ENCODE data around the gene THADA. TPM values are rescaled to one million over a fixed set of nuclear protein-coding genes. Genes with fewer than 3 reads are reported as not detected.

The THADA gene
- total RNA-seq, 4 donors from 2014 or later, result 32.5 to 41.6 (median 39.0) TPM

- peak; percentile 29 for ATAC-seq (ENCODE audit: low FRiP score)
- no peak for TF ChIP-seq CTCF (IDR thresholded peaks at IDR 0.05)
Measured at GRCh38 chr2:43323857-43324256, 272.0 kb downstream of the THADA start.

GRCh38 chr2:43321446-43321845, 274.4 kb downstream of the THADA start:
- TF ChIP-seq CTCF (IDR thresholded peaks at IDR 0.05), result no peak
- no peak for ATAC-seq (ENCODE audit: low FRiP score)
- DNase-seq (ENCODE audit: low spot score), result no peak

More at GRCh38 chr2:43323857-43324256, 272.0 kb downstream of the THADA start:
- no peak for DNase-seq (ENCODE audit: low spot score)

GRCh38 chr2:43319541-43319940, 276.3 kb downstream of the THADA start:
- TF ChIP-seq CTCF (IDR thresholded peaks at IDR 0.05), result no peak
- no peak for ATAC-seq (ENCODE audit: low FRiP score)
- DNase-seq (ENCODE audit: low spot score), result no peak

- TF ChIP-seq CTCF (IDR thresholded peaks at IDR 0.05), result no peak
- DNase-seq (ENCODE audit: low spot score), result no peak
- no peak for ATAC-seq (ENCODE audit: low FRiP score)
Measured at GRCh38 chr2:43318791-43319190, 277.0 kb downstream of the THADA start.

- no peak for ATAC-seq (ENCODE audit: low FRiP score)
- no peak for DNase-seq (ENCODE audit: low spot score)
- no peak for TF ChIP-seq CTCF (IDR thresholded peaks at IDR 0.05)
Measured at GRCh38 chr2:43317680-43318079, 278.2 kb downstream of the THADA start.

GRCh38 chr2:43317194-43317593, 278.6 kb downstream of the THADA start:
- DNase-seq (ENCODE audit: low spot score), result no peak
- TF ChIP-seq CTCF (IDR thresholded peaks at IDR 0.05), result no peak
- no peak for ATAC-seq (ENCODE audit: low FRiP score)

GRCh38 chr2:43315482-43315881, 280.4 kb downstream of the THADA start:
- DNase-seq (ENCODE audit: low spot score), result no peak
- ATAC-seq (ENCODE audit: low FRiP score), result no peak
- TF ChIP-seq CTCF (IDR thresholded peaks at IDR 0.05), result no peak

Data from omental fat pad (tissue), 4 donors.